Activated CD4-positive, alpha-beta T cell treated with anti-CD3 and anti-CD28 coated beads, Interleukin-2, amount 10 ng/mL, durations not matched to agents 7 days and 5 days (primary cell): Measurements from ENCODE around the gene CLSTN2. TPM values are rescaled to one million over a fixed set of nuclear protein-coding genes. Genes with fewer than 3 reads are reported as not detected.

ENCODE experiments used
- CTCF ChIA-PET: fragments of 350-600 bp; sonication (Branson Sonifier 250); formaldehyde crosslinking; loops from one replicate; lab custom pipeline; 2021; ENCODE audit warnings: antibody characterized with exemption; lab: Charles Lee
- POLR2A ChIA-PET: fragments of 350-600 bp; sonication (Branson Sonifier 250); formaldehyde crosslinking; loops from one replicate; lab custom pipeline; 2021; ENCODE audit warnings: antibody characterized with exemption; lab: Charles Lee
- DNase-seq: peaks from one replicate; pipeline ENCODE4 v3.0.0-alpha.2; 2020
- H3K27ac Mint-ChIP-seq: one replicate; pipeline ENCODE4 v1.8.0; 2021; ENCODE audit warnings: mild to moderate bottlenecking, moderate library complexity, mixed read lengths
- H3K27me3 Mint-ChIP-seq: one replicate; pipeline ENCODE4 v1.8.0; 2021; ENCODE audit warnings: mixed read lengths
- H3K36me3 Mint-ChIP-seq: one replicate; pipeline ENCODE4 v1.8.0; 2021; ENCODE audit warnings: low read depth, mixed read lengths
- H3K4me1 Mint-ChIP-seq: one replicate; pipeline ENCODE4 v1.8.0; 2021; ENCODE audit warnings: mixed read lengths
- H3K4me3 Mint-ChIP-seq: one replicate; pipeline ENCODE4 v1.8.0; 2021; ENCODE audit warnings: mild to moderate bottlenecking, moderate library complexity, mixed read lengths
- H3K9me3 Mint-ChIP-seq: one replicate; pipeline ENCODE4 v1.8.0; 2021; ENCODE audit warnings: mixed read lengths
- total RNA-seq, 2 experiments: library from RNA; stranded (reverse); gene quantifications; one replicate each; pipeline ENCODE4 v1.2.3, GENCODE V29; 2021

CLSTN2 gene
- total RNA-seq, 2 experiments from 2014 or later, result not detected

GRCh38 chr3:140187656-140188221, 252.8 kb downstream of the CLSTN2 start:
- Mint-ChIP-seq H3K36me3 (no peaks in the 10 kb centered on the region), H3K4me1 (no peaks in the 10 kb centered on the region), H3K9me3 (no peaks in the 10 kb centered on the region), H3K4me3 (no peak overlapping the region), H3K27me3 (peaks cover 1% of the 10 kb centered on the region), H3K27ac (no peak overlapping the region)
- CTCF ChIA-PET, result no interaction called here
- POLR2A ChIA-PET, result no interaction called here
- DNase-seq, result no peak

DNA sequence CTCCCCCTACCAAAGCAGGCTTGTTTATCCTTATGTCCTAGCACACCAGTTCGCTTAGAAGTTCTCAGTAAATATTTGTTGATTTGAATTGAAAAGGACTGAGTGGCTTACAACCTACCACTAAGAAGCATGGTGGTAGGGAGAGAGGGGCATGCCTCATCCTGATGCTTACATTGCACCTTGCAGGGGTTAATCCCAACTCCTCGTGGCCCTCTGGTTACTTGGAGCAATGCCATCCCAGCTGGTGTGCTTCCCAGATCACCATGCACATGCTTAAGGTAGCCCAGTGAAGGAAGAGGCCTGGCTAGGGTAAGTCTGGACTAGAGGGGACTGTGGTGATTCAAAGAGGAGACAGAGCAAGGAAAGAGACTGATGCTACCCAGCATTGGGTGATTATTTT, 253.3 kb downstream of the CLSTN2 start:
- ChIA-PET POLR2A (no interaction called here), CTCF (no interaction called here)
- Mint-ChIP-seq H3K27me3 (peaks cover 1% of the 10 kb centered on the region), H3K27ac (no peak overlapping the region), H3K4me1 (no peaks in the 10 kb centered on the region), H3K36me3 (no peaks in the 10 kb centered on the region), H3K4me3 (no peak overlapping the region), H3K9me3 (no peaks in the 10 kb centered on the region)
- DNase-seq, result no peak

DNA sequence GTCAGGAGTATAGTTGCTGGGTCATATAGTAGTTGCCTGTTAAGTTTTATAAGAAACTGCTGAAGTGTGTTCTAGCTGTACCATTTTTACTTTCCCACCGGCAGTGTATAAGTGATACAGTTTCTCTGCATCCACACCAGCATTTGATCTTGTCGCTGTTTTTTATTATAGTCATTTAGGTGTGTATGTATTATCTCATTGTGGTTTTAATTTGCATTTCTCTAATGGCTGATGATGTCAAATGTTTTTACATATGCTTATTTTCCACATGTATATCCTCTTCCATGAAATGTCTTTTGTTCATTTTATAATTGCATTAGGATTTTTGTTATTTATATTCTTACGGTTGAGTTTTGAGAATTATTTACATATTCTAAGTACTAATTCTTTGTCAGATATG, 254.3 kb downstream of the CLSTN2 start:
- Mint-ChIP-seq H3K27ac (no peak overlapping the region), H3K27me3 (peaks cover 1% of the 10 kb centered on the region), H3K9me3 (no peaks in the 10 kb centered on the region), H3K4me3 (no peak overlapping the region), H3K36me3 (no peaks in the 10 kb centered on the region), H3K4me1 (no peaks in the 10 kb centered on the region)
- ChIA-PET POLR2A (no interaction called here), CTCF (no interaction called here)
- no peak for DNase-seq

DNA sequence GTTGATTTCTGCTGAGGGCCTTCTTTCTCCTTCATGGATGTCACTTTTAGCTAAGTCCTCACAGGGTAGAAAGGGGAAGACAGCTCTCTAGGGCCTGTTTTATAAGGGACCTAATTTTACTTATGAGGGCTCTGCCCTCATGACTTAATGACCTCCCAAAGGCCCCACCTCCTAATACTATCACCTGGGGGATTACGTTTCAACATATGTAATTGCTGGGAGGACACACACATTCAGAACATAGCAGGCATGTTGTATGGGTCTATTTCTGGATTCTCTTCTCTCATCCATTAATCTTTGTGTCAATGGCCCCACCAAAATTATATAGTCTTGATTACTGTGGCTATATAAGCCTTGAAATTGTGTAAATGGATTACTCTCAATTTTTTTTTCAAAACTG, 255.0 kb downstream of the CLSTN2 start:
- H3K4me1 Mint-ChIP-seq, result no peaks in the 10 kb centered on the region
- CTCF ChIA-PET, result no interaction called here
- no peak for DNase-seq
- POLR2A ChIA-PET, result no interaction called here
- H3K4me3 Mint-ChIP-seq, result no peak overlapping the region
- H3K9me3 Mint-ChIP-seq, result no peaks in the 10 kb centered on the region
- no peak overlapping the region for H3K27ac Mint-ChIP-seq
- peaks cover 1% of the 10 kb centered on the region for H3K27me3 Mint-ChIP-seq
- no peaks in the 10 kb centered on the region for H3K36me3 Mint-ChIP-seq

- DNase-seq, result no peak
- Mint-ChIP-seq H3K4me1 (no peaks in the 10 kb centered on the region), H3K27me3 (no peaks in the 10 kb centered on the region), H3K27ac (no peak overlapping the region), H3K9me3 (no peaks in the 10 kb centered on the region), H3K4me3 (no peak overlapping the region), H3K36me3 (no peaks in the 10 kb centered on the region)
- POLR2A ChIA-PET, result no interaction called here
- CTCF ChIA-PET, result no interaction called here
Observed at GRCh38 chr3:140196970-140197369, 262.0 kb downstream of the CLSTN2 start.

GRCh38 chr3:140198242-140198641, 263.3 kb downstream of the CLSTN2 start:
- no peaks in the 10 kb centered on the region for H3K36me3 Mint-ChIP-seq
- ChIA-PET POLR2A (no interaction called here), CTCF (no interaction called here)
- H3K27me3 Mint-ChIP-seq, result no peaks in the 10 kb centered on the region
- no peaks in the 10 kb centered on the region for H3K4me1 Mint-ChIP-seq
- DNase-seq, result no peak
- H3K27ac Mint-ChIP-seq, result no peak overlapping the region
- no peaks in the 10 kb centered on the region for H3K9me3 Mint-ChIP-seq
- H3K4me3 Mint-ChIP-seq, result no peak overlapping the region

DNA sequence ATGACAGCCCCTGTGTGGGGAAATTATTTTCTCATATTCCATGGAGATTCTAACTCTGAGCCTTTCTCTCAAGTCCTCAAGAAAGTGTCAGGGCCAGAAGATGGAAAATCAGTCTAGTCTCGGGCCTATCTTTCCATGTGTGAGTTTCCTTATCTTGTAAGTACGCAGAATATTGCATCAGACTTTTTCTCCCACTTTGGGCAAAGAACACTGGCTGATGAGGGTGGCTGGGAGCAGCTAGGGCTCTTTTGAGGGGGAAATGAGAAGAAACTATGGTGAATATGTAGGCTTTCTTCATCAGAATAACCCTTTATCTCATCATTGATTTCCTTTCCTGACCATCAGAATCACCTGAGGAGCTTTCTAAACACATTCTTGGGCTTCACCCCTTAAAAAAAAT, 264.0 kb downstream of the CLSTN2 start:
- no peaks in the 10 kb centered on the region for H3K27me3 Mint-ChIP-seq
- CTCF ChIA-PET, result no interaction called here
- H3K4me1 Mint-ChIP-seq, result no peaks in the 10 kb centered on the region
- DNase-seq, result no peak
- H3K4me3 Mint-ChIP-seq, result no peak overlapping the region
- no peaks in the 10 kb centered on the region for H3K36me3 Mint-ChIP-seq
- POLR2A ChIA-PET, result no interaction called here
- no peak overlapping the region for H3K27ac Mint-ChIP-seq
- no peaks in the 10 kb centered on the region for H3K9me3 Mint-ChIP-seq

- H3K4me3 Mint-ChIP-seq, result no peak overlapping the region
- CTCF ChIA-PET, result no interaction called here
Observed at GRCh38 chr3:140199743-140200142, 264.8 kb downstream of the CLSTN2 start.

GRCh38 chr3:140203510-140203909, 268.5 kb downstream of the CLSTN2 start:
- Mint-ChIP-seq H3K9me3 (no peaks in the 10 kb centered on the region), H3K4me1 (no peaks in the 10 kb centered on the region), H3K36me3 (no peaks in the 10 kb centered on the region), H3K27me3 (peaks cover 2% of the 10 kb centered on the region), H3K4me3 (no peak overlapping the region), H3K27ac (no peak overlapping the region)
- DNase-seq, result no peak
- ChIA-PET CTCF (no interaction called here), POLR2A (no interaction called here)

More at GRCh38 chr3:140199743-140200142, 264.8 kb downstream of the CLSTN2 start:
- no peaks in the 10 kb centered on the region for H3K4me1 Mint-ChIP-seq
- POLR2A ChIA-PET, result no interaction called here
- no peak for DNase-seq
- H3K36me3 Mint-ChIP-seq, result no peaks in the 10 kb centered on the region
- no peaks in the 10 kb centered on the region for H3K9me3 Mint-ChIP-seq
- no peaks in the 10 kb centered on the region for H3K27me3 Mint-ChIP-seq
- H3K27ac Mint-ChIP-seq, result no peak overlapping the region

- Mint-ChIP-seq H3K27me3 (peaks cover 5% of the 10 kb centered on the region), H3K36me3 (no peaks in the 10 kb centered on the region), H3K27ac (no peak overlapping the region), H3K9me3 (no peaks in the 10 kb centered on the region), H3K4me1 (no peaks in the 10 kb centered on the region), H3K4me3 (no peak overlapping the region)
- POLR2A ChIA-PET, result no interaction called here
- CTCF ChIA-PET, result no interaction called here
- no peak for DNase-seq
Observed at GRCh38 chr3:140204271-140204984, 269.4 kb downstream of the CLSTN2 start.

- ChIA-PET POLR2A (no interaction called here), CTCF (no interaction called here)
- no peaks in the 10 kb centered on the region for H3K9me3 Mint-ChIP-seq
- no peak overlapping the region for H3K27ac Mint-ChIP-seq
- no peak overlapping the region for H3K4me3 Mint-ChIP-seq
- no peak for DNase-seq
- no peaks in the 10 kb centered on the region for H3K36me3 Mint-ChIP-seq
- H3K4me1 Mint-ChIP-seq, result no peaks in the 10 kb centered on the region
- peaks cover 5% of the 10 kb centered on the region for H3K27me3 Mint-ChIP-seq
Observed at GRCh38 chr3:140205598-140205997, 270.6 kb downstream of the CLSTN2 start.

DNA sequence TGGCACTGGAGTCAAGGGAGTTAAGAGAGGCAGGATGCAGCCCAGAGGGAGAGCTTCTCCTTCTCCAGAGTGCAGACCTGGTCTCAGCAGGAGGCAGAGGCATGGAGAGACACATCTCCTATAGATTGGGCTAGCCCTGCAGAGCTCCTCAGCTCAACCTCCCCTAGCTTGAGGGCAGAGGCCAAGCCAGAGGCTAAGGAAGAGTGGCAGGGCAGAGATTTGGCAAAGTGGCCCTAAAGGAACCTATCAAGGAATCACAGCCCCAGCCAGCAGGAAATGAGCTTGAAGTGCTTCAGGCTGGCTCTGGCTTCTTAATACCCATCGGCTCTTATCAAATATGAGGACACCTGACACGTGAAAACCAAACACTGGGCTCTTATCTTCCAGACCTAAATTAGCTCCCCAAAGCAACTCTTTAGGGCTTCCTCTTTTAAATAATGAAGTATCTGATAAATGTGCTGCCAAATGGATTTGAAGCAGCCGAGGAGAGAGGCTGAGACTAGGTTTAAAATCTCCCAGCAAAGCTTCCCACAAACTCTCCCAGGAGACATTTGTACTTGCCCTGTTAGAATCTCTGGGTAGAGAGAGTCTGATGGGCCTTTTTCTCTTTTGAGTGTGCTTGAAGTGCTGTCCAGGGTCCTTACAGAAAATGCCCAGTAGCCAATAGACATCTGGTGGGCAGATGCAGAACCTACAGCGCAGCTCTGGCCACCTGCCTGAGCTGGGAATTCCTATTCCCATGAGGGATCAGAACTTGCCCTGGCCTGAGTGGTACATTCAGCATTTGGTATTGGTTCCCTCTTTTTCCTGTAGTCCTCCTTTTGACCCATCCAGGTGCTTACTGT, 271.4 kb downstream of the CLSTN2 start:
- Mint-ChIP-seq H3K36me3 (no peaks in the 10 kb centered on the region), H3K27ac (no peak overlapping the region), H3K4me1 (no peaks in the 10 kb centered on the region), H3K9me3 (no peaks in the 10 kb centered on the region), H3K4me3 (no peak overlapping the region), H3K27me3 (peaks cover 5% of the 10 kb centered on the region)
- CTCF ChIA-PET, result no interaction called here
- POLR2A ChIA-PET, result no interaction called here
- no peak for DNase-seq

DNA sequence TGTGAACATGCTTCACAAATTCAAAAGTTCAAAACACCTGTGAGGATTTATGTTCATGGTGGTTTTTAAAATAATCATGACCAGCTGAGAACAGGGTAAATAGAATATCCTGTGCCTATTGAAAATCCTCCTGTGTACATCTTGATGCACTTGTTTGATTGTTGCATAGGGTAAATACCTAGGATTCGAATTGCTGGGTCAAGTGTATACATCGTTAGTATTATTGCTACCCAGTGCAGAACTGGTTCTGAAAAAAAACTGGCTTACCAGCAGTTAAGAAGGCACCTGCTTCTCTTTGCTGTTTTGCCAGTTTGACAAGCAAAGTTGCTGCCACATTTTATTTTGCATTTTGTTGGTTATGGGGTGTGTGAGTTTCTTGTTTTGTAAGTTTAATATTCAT, 272.6 kb downstream of the CLSTN2 start:
- POLR2A ChIA-PET, result no interaction called here
- H3K4me1 Mint-ChIP-seq, result no peaks in the 10 kb centered on the region
- no peak for DNase-seq
- H3K27me3 Mint-ChIP-seq, result peaks cover 5% of the 10 kb centered on the region
- H3K4me3 Mint-ChIP-seq, result no peak overlapping the region
- CTCF ChIA-PET, result no interaction called here
- H3K36me3 Mint-ChIP-seq, result no peaks in the 10 kb centered on the region
- no peak overlapping the region for H3K27ac Mint-ChIP-seq
- H3K9me3 Mint-ChIP-seq, result no peaks in the 10 kb centered on the region
